Heart left ventricle (tissue), 13 donors: ENCODE results near the gene DTX2.
"Not testable (repeated sequence)": the region's sequence is repeated elsewhere in the genome, so short reads cannot be mapped to it uniquely, and the experiment has no call there.

Source experiments
- CTCF ChIP-seq, 12 donors: fragments of 200-600 bp; sonication (generic) in 4 of 12; IDR thresholded peaks; one replicate each; pipeline versions ENCODE4 v1.5.0 to v1.8.0; 2018 to 2022; ENCODE audit warnings: antibody characterized with exemption in 12 of 12, mild to moderate bottlenecking in 5 of 12
- POLR2A ChIP-seq, 2 donors: fragments of 450-650 bp; IDR thresholded peaks; one replicate each; pipeline ENCODE4 v1.6.1; 2017; ENCODE audit warnings: antibody characterized with exemption in 2 of 2, mild to moderate bottlenecking in 2 of 2, moderate library complexity in 2 of 2
- donor health status: ischemic (EF 13 %, LVEDD 7.1; RV severe dilation, severe dysfunction).
- donor health status: DM: no; HTN: yes; CAD: no.
- donor health status: DM: no; HTN: no; CAD: no.
- donor health status: ischemic (EF 25% LVEDD 6.9; RV normal size, moderate dysfunction).
- donor health status: ischemic (EF 25% LVEDD 5.7; RV mildly dilated, moderate dysfunction).
- donor health status: ischemic (EF 35%, LVEDD 5.7; RV mildly dilated, moderate dysfunction).
- donor health status: nonischemic (EF 11% LVEDD 7.7; RV severe dilation, severe dysfunction).
- donor health status: DM: yes; HTN: yes; CAD: no.
- donor health status: PGD.
- donor health status: ischemic (EF 29% LVEDD 5.4; RV normal size, mild dysfunction).
- donor health status: nonischemic (EF 23%, LVEDD 6.1; RV moderate dilation, normal function).

- TF ChIP-seq CTCF, POLR2A (IDR thresholded peaks at IDR 0.05): not testable (repeated sequence)
Measured at GRCh38 chr7:76543197-76543596, 81.7 kb downstream of the DTX2 start, which contains the start of gene SPDYE16.
